Transverse colon (tissue), 3 donors: ENCODE measurements around the gene ANKZF1.

Source experiments
- CTCF ChIP-seq, 5 experiments: fragments of 200-600 bp in 3 of 5; fragments of 450-650 bp in 2 of 5; sonication (generic) in 3 of 5; IDR thresholded peaks; 1 replicate in 2 of 5; 2 replicates in 3 of 5; pipeline ENCODE4 v1.5.1; 2016 to 2017; ENCODE audit warnings: antibody characterized with exemption in 5 of 5, inconsistent platforms in 3 of 5, mild to moderate bottlenecking in 2 of 5, moderate library complexity in 1 of 5
- EP300 ChIP-seq: sonication (generic); formaldehyde crosslinking; IDR thresholded peaks from one replicate; pipeline ENCODE4 v1.6.1; 2017; ENCODE audit warnings: antibody characterized with exemption, low read depth

GRCh38 chr2:219218732-219219701 is 10.6 kb upstream of the ANKZF1 start, which contains the start of gene ABCB6:
- TF ChIP-seq CTCF (IDR thresholded peaks at IDR 0.05) (no peak), EP300 (no peak)
